GM21367 (cell line): Measurements from ENCODE around the gene CTNNA3.

Experiments
- ATAC-seq: cut with Tn5 transposase; IDR thresholded peaks from one replicate; pipeline ENCODE4 v1.9.1; 2021; ENCODE audit not compliant: unreplicated experiment

The CTNNA3 gene

DNA sequence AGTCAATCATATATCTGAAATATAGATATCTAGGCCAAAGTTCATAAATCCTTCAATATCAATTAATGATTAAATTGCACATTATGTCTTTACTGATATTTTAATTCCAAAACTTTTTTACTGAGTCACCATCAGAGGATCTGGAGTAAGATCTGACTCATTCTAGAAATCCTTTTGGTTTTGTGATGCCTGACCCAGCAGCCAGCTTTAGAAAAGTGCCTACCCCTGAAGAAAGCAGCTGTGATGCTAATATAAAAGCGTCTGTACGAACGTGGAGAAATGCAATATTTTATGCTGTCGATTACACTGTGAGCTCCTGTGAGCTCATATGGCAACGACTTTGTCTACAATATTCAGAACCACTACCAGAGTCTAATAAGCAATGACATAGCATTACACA is 912.7 kb downstream of the CTNNA3 start:
- no peak for ATAC-seq

DNA sequence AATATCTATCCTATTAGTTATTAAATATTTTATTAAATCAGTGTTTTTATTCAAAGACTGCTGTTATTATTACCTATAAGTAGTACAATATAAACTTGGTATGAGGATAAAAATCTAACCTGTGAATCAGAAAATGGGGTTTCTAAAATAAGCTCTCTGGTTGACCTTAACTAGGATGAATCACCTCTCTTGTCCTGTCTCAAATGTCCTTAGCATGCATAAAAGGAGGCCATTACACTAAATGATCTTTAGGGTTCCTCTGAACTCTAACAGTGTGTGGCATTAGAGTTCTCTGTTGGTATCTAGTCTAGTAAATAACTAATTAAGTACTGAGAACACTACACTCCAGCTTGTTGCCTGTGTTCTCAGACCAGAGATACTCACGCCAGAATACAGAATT is 913.2 kb downstream of the CTNNA3 start:
- no peak for ATAC-seq

DNA sequence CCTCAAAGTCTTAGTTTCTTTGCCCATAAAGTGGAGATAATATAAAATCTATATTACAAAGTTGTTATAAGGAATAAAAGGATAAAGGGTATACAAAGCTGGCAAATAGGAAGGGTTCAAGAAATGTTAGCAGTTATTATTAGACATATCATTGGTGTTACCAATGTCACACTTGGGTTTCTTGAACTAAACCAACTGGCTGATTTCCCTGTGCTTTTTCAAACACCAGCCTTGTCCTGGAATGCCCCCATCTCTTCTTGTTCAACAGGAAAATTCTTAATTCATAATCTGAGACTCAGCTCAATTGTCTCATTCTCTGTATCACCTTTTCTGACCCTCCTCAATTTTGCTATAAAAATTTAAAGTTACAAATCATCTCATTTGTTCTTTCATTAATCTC is 913.9 kb downstream of the CTNNA3 start:
- ATAC-seq, result no peak

DNA sequence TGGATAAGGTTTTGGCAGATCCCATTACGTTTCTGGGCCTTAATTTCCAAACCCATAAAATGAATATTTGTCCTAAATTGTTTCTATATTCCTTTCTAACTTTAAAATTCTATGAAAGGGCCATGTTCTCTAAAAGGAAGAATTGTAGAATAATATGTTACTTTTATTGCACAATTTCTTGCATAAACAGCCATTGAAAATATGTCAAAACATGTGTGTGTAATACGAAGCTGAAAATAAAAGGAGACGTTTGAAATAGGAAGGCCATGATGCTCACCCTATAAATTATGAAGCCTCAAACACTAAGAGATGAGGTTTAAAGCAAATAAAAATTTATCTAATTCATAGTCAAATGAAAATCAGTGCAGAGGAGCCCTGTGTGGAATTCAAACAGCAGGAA is 915.2 kb downstream of the CTNNA3 start:
- no peak for ATAC-seq

DNA sequence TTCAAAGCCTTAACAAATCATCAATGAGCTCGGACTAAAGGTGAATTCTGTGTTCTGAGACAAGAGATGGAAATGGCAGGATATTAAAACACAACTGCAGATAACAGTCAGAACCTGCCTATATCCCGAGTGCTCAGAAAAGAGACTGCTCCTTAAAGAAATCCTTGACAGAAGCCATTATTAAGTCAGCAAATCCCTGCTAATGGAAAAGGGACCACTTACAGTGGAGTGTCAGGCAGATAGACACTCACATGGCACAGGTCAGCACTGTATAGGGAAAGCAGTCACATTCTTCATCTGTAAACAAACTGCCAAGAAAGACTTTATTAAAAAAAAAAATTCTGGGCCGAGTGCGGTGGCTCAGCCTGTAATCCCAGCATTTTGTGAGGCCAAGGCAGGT is 917.6 kb downstream of the CTNNA3 start:
- ATAC-seq, result no peak

DNA sequence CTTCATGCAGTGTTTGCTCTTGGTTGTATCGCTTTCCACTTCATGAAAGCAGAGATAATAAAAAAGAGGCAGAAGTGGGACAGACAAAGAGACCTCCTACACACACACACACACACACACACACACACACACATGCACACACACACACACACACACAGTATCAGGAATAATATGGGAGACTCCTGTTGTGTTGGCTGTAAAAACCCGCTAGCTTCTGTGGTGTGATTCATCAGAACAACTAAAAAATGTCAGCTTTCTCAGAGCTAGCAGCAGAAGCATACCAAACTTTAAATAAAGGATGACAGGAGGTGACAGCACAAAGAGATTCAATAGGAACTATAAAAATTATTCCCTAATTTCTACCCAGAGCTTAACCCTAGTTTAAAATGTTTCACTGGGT is 918.3 kb downstream of the CTNNA3 start:
- ATAC-seq, result no peak

DNA sequence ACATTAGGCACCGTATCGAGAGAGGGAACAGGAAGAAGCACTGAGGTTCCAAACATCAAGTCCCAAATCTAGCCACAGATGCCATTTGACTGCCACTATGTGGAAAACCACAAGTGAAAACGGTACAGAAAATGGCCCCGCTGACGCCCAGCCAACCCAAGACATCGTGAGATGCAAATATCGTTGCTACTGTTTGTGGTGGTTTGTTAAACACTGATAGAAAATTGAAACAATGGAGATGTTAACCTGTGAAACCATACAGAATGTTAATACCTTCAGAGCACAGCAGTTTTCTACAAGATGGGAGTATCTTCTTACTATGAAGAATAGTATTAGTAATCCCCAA is 922.5 kb downstream of the CTNNA3 start:
- no peak for ATAC-seq

DNA sequence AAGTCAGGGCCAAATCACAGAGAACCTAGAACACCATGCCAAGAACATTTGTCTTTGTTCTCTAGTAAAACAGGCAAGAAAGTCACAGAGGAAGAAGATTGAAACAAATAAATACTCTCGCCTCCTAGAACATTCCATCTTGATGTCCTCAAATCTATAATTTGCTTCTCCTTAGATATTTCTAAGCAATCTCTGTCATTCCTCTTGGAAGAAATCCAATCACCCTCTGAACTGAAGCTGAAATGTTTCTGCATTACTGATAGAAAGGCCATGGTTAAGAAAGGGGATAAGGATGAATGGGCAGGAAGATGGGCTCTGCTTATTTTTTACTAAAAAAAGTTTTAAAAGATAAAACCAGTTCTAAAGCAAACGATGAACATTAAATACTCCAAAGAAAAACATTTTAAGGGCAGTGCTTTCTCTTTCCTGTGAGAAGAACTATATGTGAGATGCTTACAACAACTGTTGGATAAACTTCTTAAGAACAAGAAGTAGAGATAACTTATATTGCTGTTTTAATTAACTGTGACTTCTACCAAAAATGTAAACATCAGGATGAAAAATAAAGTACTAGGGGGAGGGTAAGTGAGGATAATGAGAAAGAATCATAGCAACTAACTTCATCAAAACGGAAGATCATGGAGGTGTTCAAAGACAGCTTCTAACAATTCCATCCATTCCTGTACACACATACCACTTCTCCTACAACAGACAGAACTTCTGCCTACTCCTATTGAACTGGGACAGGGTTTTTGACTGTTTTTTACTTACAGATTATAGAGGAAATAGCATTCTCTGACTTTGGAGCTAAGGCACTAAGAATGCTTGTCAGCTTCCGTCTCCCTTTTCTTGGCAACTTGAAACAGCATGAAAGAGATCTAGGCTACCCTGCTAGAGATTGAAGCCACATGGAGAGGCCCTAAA is 923.2 kb downstream of the CTNNA3 start:
- ATAC-seq, result no peak

DNA sequence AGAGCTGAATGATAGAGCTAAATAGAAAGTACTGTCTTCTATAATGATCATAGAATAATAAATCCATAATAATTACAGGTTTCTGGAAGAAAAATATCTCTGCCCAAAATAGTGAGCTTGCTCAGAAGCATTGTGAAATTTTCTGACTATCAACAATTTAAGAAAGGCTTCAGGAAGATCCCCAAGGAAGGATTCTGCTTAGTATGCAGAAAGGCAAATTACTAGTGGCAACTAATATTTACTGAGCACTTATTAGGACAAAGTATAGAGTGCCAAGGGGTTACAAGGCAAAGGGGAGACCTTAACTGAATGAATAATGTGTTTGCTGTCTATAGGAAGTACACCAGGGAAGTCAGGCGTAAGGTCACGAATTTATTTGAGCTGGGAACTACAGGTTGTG is 928.3 kb downstream of the CTNNA3 start:
- ATAC-seq, result no peak

DNA sequence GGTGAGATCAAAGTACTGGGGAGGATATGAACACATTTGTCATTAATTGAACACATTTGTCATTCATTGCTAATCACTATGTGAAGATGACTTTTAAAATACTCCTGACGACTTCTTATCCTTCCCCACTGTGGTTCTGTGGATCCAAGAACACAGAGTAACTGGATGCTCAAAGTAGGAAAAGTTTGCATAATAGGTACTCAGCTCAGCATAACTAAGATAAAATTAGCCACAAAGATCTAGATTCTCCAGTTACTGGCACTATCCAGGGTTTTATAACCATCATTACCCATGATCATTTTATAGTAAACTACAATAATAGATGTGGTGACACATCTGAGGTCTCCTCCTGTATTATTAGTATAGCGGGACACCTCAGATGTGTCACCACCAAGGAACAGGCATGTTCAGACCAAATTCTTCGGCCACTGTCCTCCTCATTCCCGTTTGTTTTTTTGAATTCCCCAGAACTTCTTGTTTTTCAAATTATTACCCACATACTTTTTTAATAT is 933.7 kb downstream of the CTNNA3 start:
- no peak for ATAC-seq

DNA sequence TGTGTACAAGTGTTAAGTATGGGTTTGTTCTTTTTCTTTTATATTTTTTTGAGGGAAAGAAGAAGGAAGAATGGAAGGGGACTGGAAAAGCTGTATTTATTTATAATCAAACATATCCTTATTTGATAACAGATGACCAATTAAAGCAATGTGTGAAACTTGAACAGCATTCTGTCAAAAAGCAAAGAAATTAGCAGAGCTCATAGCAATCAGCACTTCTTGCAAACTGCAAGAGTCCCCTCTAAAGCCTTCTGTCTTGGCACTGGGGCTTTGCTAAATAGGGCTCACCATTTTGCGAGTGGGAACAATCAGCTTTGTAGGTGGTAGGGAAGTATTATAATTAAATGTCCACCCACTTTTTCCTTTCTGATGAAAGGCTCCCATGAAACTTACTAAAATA is 935.1 kb downstream of the CTNNA3 start:
- ATAC-seq, result no peak

DNA sequence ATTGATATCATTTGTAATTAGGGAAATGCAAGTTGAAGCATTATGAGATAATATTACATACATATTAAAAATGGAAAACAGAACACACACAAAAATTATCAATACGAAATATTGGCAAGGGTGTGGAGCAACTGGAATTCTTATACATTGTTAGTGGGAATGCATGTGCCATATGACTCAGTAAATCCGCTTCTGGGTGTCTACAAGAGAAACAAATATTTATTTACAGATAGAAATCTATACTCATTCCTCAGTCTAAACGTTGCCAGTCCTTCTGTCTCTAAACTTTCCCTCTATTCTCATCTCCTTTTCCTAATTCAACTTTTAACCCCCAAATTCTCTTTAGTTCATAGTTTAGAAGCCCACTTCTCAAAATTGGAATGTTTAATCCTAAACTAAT is 940.5 kb downstream of the CTNNA3 start:
- ATAC-seq, result no peak

DNA sequence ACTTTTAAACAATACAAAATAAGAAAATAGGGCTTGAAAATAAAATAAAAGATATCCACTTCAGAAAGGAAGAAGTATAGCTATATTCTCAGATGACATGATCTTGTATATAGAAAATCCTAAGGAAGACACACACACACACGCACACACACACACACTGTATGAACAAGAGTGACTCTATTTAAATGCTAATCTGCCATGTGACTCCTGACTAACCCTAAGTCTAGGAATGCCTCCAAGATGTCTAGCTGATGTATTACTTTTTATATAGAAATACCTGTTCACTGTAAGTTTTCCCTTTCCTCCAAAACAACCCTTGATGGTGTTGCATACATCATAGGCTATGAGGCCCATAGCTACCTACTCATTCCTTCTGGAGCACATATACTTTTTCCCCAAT is 943.3 kb downstream of the CTNNA3 start:
- no peak for ATAC-seq

DNA sequence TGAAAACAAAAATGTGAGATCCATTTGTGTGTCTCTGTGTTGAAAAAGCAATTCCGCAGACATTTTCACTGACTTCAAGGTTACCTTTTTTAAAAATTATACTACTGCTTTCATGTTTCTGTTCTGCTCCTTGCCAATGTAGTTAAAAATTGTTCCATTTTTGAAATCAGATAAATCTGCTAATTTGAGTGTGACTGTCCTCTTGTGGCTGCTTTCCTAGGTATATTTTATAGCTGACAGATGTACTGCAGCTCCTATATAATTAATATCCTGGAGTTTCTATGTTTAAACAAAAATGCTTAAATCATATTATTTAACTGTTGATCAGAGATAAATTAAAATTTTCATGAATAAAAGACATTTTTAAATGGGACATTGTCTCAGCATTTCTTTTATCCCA is 947.8 kb downstream of the CTNNA3 start:
- no peak for ATAC-seq

DNA sequence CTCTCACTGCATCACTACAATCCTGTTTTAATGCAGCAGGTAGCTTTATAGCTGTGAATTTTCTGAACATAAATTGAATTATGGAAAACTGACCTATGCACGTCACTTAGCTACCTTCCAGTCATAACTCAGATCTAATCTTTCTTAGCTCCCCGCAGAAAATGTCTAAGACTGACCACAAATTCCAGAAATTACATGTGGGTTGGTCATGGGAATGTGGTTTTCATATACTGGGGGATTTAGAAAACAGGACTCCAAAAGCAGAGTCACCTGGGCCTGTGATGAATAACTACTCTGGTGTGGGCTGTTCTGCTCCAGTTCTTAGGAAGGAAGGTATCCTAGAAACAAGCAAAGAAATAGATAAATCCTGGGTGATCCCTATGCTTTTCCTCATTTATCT is 948.5 kb downstream of the CTNNA3 start:
- no peak for ATAC-seq

DNA sequence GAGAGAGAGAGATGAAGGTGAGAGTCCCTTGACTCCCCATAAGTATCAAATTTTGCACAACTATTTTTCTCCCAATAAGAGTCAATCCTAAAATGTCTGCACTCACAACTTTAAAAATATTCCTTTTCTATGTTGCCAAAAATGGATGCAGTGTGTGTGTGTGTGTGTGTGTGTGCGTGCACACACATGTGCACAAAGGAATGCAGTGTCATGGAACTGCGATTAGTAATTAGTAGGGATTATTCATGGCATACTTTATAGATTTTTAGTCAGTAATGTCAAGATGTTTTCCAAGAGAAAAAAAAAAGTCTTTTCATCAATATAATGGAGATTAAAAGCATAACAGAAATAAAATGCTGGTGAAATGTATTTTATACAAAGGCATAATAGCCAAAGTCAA is 949.3 kb downstream of the CTNNA3 start:
- no peak for ATAC-seq

DNA sequence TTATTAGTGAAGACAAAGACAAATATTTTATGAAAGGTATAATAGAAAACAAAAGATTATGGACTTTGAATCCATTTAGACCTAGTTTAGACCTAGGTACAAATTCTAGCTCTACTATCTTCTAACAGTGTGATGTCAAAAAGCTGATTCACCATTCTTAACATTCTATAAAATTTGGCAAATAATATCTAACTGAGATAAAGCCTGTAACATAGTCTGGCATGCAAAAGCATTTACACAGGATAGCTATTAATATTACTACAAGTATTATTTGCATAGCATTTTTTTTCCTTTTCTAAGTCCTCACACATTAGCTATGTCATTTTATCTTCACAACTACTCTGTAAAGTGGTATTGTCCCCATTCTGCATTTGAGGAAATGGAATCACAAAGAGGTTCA is 949.7 kb downstream of the CTNNA3 start:
- ATAC-seq, result no peak

DNA sequence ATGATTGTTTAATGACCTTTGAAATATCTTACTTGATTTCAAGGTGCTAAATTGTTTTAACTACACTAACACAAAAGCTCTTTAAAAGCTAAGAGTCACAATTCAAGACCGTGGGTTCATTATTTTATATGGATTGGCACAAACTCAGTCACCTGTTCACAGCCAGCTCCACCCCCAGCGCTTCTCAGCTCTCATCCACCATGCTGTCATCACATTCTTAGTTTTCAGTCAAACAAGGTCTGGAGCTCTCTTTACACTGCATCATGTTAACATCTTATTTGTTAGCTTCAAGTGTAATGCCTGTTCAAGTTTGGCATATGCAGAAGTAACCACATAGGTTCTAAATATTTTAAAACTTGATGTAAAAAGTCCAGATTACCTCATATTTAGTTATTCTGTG is 951.1 kb downstream of the CTNNA3 start:
- ATAC-seq, result no peak

DNA sequence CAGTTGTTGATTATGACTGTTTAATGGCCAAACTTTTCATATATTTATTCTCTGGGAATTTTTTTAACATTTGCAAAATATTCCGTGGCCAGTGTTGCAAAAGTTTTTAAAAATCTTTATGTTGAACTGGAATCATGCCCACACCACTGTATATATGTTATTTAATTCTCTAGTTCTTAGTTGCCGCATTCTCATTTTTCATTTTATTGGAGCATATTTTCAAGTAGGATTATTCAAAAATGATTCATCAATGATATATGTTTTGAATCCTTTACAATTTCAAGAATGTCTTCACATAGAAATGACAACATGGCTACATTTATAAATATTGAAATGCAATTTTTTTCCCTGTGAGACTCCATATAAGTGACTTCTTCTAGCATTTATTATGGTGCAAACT is 958.8 kb downstream of the CTNNA3 start:
- no peak for ATAC-seq

DNA sequence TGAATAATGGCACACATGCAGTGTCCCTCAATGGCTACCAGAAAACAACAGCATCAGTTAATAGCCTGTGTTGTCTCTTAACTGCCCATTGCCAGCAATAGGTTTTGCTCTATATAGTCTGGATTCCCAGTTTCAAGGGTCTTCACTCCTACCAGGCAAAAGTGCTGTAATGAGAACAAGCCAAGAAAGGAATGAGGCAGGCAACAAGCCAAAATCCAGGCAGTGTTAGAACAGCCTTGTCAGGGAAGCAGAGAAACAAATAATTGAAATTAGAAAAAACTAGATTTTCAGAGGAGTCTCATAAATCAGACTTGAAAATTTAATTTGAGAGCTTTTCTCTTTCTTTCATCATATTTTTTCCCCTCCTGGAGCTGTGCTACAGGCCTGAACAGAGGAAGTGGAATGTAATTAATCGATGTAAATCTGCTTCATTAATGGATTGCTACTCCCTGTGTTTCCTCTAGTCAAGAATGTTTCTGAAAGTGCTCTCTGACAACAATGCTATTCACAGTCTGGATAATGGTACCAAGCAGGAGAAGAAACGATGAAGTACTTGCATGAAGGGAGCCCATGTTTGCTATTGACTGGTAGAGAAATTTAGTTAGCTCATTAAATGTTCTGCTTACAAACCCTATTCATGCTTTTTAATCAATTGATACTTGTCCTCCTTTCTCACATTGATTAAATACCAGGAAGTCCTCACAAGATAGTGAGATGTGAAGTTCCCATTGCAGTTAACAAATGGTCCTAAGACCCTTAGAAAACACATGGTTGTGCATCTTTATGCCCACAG is 972.2 kb downstream of the CTNNA3 start:
- no peak for ATAC-seq

DNA sequence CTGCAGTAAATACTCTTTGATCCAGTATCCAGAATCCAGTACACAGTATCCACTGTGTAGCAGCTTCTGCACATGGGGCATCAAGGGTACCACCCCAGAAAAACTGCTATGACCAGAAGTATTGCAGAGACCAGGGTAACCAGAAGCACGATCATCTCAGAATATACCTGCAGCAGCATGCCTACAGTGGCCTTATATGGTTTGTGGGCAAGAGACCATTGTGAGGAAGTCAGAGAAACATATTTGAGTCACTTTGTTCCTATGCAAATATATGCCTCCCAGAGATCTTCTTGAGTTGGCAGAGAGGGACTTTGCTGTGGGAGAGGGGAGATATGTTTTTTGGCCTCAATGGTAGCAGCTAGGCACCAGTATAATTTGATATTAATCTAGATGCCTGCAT is 976.5 kb downstream of the CTNNA3 start:
- ATAC-seq, result no peak
